HG03280 (cell line): ENCODE measurements around the gene DUS3L.

Experiments used
- ATAC-seq: cut with Tn5 transposase; IDR thresholded peaks from one replicate; pipeline ENCODE4 v1.9.1; 2021; ENCODE audit warnings: mild to moderate bottlenecking, moderate library complexity; ENCODE audit not compliant: unreplicated experiment

Gene DUS3L, protein sequence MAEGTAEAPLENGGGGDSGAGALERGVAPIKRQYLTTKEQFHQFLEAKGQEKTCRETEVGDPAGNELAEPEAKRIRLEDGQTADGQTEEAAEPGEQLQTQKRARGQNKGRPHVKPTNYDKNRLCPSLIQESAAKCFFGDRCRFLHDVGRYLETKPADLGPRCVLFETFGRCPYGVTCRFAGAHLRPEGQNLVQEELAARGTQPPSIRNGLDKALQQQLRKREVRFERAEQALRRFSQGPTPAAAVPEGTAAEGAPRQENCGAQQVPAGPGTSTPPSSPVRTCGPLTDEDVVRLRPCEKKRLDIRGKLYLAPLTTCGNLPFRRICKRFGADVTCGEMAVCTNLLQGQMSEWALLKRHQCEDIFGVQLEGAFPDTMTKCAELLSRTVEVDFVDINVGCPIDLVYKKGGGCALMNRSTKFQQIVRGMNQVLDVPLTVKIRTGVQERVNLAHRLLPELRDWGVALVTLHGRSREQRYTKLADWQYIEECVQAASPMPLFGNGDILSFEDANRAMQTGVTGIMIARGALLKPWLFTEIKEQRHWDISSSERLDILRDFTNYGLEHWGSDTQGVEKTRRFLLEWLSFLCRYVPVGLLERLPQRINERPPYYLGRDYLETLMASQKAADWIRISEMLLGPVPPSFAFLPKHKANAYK

DNA sequence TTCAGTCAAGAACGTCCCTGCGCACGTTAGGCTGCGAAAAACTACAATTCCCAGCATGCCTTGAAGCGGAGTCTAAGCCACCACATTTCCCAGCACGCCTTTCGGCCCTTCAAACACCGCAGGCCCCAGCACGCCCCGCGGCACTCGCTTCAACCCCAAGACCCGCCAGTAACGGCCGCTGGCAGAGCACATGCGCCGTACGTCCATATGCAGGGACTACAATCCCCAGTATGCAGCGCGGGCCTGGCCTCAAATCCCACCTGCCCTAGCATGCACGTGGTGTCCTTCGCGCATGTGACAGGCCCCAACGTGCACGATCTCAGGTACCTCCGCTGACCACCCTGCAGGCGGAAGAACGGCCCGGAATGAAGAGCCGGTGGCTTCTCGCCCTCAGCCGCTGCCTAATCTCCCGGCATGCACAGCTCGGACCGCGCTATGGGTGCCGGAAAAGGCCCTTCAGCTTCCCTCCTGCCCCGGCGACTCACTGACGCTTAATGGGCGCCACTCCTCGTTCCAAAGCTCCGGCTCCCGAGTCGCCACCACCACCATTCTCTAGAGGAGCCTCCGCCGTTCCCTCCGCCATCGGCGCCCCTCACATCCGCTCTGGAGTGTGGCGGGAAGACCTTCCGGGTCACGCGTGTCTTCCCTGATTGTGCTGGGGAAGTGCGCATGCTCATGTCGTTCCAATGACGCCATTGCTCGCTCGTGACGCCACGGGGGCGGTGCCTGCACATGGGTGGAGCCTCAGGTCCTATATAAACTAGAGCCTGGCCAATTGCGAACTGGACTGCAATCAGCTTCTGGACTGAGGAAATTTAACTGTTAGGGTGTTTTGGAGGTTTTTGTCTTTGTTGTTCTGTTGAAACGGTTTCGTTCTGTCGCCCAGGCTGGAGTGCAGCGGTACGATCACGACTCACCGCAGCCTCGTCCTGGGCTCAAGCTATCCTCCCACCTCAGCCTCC, at the start of gene DUS3L:
DUS3L (minus strand) TSS at position 605 of the 962 bp plus-strand sequence; CDS start at position 583, 22 bp downstream.
- ATAC-seq: peak; percentile 90

DNA sequence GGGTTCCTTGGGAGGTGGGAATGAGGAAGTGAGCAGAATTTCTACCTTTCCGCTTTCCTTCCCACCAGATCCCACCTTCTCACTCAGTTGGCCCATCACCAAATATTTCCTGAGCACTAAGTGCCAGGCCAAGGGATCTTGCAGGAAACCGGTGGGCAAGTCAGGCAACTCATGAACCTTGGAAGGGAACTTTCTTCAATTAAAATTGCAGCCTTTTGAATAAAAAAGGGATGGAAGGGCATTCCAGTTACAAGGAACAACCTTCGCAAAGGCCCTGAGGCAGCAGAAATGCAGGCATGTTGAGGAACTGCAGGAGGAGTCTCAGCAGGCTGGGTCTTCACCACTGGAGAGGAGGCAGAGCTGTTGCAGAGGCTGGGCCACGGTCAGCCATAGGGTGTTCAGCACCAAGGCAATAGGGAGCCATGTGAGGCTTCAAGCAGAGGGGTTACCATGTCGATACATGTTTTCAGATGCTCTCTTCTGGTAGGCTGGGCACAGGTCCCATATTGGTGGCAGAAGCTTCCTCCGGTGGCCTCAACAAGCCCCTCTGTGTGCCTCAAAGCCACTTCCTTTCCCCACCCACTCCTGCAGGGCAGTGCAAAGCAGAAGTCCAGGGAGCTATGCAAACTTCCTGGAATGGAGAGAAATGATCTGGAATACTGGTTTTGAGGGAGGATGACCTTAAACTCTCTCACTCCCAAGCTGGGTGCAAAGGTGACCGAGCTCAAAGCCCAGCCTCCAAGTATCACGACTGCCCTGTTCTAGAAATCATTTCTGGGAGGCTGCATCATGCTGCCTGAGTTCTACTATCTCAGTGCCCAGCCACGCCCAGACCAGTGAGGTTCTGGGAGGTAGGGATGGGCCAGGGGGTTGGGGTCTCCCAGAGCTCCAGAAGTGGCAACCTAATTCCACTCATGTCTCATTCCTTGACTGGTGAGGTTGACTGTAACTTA, 48.4 kb upstream of the DUS3L start, which contains the start of gene FUT6:
FUT6 (minus strand) TSS at position 638 of the 953 bp plus-strand sequence. CDS start 7,135 bp downstream, outside the sequence.
- no peak for ATAC-seq

DNA sequence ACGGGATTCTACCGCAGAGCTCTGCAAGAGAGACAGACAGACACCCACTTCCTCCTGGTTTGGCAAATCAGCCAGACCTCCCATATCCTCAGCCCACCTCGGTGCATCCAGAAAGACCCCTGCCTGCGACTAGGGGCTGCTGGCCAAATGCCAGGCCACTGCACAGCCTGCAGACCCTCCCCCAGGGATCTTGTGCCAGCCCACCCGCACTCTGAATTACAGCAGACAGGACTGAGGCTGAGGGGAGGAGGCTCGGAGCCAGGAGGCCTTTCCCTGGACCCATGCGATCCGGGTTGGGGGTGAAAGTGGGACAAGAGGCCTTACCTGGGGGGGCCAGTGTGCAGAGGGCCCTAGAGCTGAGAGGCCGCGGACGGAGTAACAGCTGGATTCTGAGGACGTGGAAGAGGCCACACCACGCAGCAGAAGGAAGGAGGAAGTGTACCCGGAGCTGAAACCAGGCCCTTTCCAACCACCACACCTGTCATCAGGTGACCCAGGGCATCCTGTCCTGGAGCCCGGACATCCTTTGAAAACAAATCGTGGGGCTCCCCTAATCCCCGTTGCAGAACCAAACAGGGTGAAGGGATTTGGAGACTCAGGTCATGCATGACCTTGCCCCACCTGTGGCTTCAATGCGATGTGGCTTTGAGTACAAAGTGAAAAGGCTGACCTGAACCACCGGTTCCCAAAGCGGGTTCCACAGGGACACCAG, 47.5 kb upstream of the DUS3L start:
- ATAC-seq: no peak

DNA sequence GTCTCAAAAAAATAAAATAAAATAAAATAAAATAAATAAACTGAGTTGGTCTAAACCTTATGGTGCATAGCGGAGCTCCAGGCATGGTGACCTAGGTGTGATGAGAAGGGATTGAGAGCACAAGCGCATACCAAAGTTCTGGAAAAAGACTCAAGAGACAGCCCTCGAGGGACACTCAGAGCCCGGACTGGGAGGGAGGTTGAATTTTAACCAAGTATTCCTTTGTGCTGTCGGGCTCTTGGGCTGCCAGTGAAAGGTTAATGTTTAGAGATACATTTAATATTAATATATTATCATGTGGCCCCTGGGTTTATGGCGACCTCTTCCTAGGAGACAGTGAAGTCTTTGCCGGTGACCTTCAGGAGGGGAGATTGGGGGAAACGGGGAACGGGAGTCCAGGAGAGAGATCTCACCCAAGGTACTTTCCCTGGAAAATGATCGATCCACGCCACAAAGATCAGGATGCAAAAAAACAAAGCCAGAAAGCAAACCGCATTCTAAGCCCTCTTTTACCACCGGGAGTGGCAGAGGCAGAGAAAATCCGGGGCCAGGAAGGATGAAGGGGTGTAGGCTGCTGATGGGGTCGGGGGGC, 46.9 kb upstream of the DUS3L start:
- ATAC-seq: no peak

DNA sequence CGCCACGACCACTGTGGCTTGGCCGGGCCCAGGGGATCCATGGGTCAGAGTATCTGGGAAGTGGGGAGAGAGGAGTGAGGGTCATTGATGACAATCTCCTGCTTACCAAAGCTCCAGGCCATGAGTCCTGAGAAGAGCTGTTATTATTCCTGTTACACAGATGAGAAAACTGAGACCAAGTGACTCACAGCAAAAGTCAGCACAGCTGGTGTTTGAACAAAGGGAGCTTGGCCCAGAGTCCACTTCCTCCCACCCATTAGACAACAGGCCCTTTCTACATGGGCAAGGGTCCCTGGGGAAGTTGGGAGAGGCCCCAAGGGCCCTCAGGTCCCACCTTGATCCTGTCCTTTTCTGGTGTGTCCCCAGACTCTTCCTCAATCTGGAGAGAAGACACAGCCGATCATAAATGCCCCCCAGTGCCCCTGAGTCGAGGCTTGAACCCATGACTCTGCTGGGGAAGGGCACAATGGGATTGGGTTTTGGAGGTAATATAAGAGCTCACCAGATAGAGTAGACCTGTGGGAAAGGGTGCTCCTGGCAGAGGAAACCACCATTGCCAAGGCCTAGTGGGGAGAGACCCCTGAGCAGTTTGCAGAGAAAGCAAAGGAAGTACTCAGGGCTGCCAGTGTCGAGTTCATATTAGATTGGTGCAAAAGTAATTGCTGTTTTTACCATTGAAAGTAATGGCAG, 41.7 kb upstream of the DUS3L start:
- ATAC-seq: no peak

DNA sequence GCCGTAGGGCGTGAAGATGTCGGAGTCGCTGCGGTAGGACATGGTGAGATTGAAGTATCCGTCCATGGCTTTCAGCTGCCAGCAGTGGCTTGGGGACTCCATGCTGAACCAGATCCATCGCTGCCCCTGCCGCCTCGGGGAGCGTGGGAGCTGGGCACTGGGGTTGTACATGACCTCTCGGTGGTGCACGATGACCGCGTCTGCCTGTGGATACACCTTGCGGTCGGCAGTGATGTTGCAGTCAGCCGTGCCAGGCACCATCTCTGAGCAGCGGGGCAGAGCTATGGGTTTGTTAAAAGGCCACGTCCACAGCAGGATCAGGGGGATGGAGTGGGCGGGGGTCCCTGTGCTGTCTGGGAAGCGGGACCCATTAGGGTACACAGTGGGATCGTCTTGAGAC, 41.1 kb upstream of the DUS3L start:
- no peak for ATAC-seq

DNA sequence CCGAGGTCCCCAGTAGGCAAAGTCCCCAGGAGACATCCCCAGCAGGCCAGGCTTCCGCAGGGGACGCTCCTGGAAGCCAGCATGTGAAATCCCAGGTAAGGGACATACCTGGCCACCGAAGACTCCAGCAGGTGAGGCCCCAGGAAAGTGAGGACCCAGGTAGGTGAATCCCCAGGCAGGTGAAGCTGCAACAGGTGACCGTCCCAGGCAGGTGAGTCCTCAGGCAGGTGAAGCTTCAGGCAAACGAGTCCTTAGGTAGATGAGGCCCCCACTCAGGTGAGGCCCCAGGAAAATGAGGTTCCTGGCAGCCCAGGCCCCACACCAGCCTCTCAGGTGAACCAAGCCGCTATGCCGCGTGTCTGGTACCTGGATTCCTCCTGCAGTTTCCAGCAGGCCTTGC, 40.2 kb upstream of the DUS3L start:
- no peak for ATAC-seq

DNA sequence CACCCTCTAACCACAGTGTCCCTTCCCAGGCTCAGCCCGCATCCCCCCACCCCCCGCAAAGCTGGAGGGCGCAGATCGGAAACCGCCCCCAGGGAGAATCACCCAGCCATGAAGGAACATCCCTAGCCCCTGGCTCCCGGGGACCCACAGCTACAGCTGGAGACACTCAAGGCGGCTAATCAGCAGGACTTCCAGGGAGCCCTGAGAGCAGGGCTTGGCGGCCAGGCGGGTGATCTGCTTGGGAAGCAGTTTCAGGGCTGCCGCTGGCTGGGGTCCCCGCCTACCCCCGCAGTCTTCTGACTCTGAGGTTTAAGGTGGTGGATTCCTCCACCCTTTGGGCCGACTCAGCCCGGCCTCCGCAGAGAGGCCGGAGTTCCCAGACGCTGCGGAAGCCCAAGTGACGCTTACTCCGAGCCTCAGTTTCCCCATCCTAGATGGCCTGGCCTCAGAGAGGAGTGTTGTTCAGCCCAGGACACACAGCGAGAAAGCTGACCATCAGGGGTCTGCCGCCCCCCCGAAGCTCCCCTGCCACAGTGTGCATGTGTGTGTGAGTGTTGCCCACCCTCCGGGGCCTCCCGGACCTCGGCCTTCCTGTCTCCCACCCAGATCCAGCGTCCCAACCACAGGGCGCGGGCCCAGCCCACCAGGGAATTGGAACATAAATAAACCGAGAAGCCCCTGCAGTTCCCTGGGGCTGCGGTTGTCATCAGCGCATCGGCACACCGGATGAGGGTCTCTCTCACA, 38.8 kb upstream of the DUS3L start:
- ATAC-seq: no peak

DNA sequence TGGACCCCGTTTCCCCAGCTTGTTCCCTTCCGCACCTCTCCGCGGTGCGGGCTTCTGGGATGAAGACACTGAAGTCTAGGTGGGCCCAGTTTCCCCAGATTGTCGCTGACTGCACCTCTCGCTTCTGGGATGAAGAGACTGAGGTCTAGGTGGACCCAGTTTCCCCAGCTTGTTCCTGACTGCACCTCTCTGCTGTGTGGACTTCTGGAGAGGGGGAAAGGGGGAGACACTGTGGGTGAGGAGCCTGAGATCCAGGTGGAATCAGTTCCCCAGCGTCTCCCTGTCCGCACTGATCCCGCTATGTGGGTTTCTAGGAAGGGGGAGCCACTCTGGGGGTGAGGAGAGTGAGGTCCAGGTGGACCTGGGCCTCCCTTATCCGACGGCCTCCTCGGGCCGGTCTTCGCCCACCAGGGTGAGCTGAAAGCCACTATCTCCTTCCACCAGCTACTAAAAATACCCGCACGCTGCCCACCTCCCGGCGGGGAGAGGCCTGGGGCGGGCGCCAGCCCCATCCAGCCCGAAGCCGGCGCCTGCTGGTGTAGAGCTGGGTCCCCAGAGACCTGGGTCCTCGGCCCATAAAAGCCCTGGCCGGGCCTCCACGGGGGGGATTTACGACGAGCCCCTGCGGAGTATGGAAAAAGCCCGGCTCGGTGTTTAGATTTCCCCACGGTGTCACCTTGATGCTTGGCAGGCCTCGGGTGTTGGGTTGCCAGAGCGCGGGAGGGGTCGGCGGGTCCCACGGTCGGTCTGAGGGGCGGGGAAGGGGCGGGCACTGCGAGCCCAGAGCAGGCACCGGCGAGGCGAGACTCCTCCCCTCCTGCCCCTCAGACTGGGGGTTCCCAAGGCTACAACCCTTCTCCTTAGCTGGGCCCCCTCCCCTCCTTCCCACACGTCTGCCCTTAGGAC, 38.0 kb upstream of the DUS3L start:
- no peak for ATAC-seq

DNA sequence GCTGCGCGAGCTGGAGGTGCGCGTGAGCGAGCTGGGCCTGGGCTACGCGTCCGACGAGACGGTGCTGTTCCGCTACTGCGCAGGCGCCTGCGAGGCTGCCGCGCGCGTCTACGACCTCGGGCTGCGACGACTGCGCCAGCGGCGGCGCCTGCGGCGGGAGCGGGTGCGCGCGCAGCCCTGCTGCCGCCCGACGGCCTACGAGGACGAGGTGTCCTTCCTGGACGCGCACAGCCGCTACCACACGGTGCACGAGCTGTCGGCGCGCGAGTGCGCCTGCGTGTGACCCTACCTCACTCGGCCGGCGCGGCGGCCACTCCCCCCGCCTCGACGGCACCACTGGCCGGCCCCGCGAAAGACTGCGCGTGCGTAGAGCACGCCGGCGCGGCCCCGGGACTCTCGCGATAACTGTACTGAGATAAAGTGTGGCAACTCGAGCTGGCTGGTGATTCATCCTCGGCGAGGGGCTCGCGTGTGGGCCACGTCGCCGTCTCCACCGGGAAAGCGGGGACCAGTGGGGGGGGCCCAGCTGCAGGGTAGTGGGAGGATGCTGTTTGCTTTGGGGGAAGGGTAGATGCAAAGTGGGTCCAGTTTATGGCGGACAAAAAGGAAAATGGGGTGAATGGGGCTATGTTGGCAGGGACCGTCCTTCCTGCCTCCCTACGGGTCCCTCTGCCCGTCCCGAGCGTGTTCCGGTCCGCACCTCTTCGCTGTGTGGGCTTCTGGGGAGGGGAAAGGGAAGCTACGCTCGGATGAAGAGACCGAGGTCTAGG, 37.1 kb upstream of the DUS3L start:
- ATAC-seq: peak; percentile 71

DNA sequence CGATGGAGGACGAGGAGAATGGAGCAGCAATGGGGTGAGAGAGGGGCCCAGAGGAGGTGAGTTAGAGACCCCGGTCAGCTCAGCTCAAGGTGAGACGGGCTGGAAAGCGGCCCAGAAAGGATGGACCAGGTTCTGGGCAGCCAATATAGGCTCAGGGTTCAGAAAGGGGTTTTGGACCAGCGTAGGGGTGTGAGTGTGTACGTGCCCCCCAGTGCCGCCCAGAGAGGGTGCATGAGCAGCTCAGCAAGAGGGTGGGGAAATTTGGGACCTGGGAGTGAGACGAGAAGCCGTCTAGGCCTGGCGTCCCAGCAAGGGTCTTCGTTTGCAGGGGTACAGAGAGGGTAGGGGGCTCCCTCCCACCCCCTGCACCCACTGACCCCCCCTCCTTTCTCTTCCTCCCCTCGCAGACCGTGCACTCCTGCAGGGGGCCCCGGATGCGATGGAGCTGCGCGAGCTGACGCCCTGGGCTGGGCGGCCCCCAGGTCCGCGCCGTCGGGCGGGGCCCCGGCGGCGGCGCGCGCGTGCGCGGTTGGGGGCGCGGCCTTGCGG, 36.5 kb upstream of the DUS3L start:
- no peak for ATAC-seq

DNA sequence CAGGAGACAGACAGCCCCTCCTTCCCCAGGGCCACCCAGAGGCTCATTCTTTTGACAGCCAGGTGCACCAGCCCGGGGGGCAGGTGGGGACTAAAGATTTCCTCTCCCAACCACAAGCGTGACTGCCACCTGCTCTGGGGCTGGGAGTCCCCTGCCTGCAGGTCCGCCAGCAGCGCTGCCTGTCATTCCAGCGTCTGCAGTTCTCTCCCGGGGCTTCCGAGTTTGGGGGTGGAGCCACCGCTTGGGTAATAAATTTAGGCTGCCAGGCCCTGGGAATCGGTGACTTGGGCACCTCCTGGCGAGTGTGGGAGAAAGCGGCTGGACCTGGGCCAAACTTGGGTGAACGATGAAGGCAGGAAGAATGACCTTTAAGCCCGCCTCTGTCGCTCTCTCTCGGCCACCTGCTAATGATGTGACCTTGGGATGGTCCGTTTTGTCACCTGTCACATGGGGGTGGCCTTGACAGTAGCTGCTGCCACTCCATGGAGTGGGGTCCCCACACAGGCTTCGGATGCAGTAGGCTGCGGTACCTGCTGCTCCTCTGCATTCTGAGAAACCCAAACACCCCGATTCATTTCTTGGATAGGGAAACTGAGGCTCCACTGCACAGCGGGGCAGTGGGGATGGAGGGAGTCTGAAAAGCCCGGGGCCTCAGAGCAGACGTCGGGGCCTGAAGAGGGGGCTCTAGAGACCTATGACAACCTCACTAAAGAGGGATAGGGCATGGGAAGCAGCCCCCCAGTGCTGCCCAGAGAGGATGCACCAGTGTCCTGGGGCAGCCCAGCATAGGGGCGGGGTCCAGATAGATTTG, 35.8 kb upstream of the DUS3L start:
- no peak for ATAC-seq

DNA sequence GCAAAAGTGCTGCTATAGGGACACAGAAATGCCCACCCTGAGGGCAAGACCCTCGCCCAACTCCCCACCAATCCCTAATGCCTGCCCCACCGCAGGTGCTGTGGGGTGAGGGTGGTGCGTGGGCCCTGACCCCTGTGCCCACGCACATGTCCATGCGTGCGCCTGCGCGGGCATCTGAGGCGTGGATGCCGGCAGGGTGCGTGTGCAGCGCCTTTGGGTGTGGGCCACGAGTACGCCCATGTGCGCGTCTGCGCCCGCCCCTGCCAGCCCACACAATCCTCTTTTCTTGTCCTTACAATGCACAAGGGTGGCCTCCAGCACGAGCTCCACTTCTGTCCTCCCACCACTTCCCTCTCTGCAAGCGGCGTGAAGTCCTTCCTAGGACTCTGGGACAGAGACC, 34.2 kb upstream of the DUS3L start:
- no peak for ATAC-seq

DNA sequence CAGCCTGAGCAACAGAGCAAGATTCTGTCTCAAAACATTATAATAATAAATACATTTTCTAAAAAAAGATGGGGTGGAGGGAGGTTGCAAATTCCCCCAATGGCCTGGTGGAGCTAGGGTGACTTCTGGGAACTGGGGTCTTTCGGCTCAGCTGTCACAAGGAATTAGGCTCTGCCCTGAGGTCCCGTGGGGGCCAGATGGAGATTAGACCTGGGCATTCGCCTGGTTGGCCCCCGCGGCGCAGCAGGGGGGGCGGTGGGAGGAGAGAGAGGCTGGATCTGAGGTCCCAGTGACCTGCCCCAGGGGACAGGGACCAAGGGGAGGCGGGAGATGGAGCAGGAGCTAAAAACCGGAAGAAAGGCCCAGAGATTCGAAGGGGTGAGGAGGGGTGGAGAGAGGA, 33.8 kb upstream of the DUS3L start:
- no peak for ATAC-seq
